Fibroblast of pulmonary artery (primary cell): ENCODE results near the gene INHBA.

Experiments
- DNase-seq: peaks from one replicate; pipeline ENCODE4 v3.0.0-alpha.2; 2010; ENCODE audit warnings: low read depth
- H3K4me3 ChIP-seq: replicated peaks from 2 replicates; pipeline ENCODE4 v1.5.1; 2011; ENCODE audit warnings: low read depth, mild to moderate bottlenecking, control low read depth, low read length, moderate library complexity
- CTCF ChIP-seq: IDR thresholded peaks from 2 replicates; pipeline ENCODE4 v1.5.1; 2011; ENCODE audit warnings: mild to moderate bottlenecking, control low read depth, low read length, inconsistent platforms; ENCODE audit errors: missing control alignments

INHBA gene

GRCh38 chr7:41698114-41698513 is 4.8 kb downstream of the INHBA start:
- no peak for TF ChIP-seq CTCF
- peak overlapping the region; percentile 62 for H3K4me3 ChIP-seq
- no peak for DNase-seq

- peak overlapping the region; percentile 54 for H3K4me3 ChIP-seq
- TF ChIP-seq CTCF = peak; percentile 83
- DNase-seq = peak; percentile 90
Measured at GRCh38 chr7:41696323-41696916, 6.5 kb downstream of the INHBA start.

GRCh38 chr7:41695661-41696322 is 7.1 kb downstream of the INHBA start:
- H3K4me3 ChIP-seq = peak overlapping the region; percentile 54
- TF ChIP-seq CTCF = no peak
- DNase-seq = peak; percentile 89

GRCh38 chr7:41694495-41694894 is 8.4 kb downstream of the INHBA start:
- no peak for DNase-seq
- H3K4me3 ChIP-seq = no peak overlapping the region
- no peak for TF ChIP-seq CTCF

GRCh38 chr7:41693150-41693997 is 9.5 kb downstream of the INHBA start:
- peak; percentile 55 for TF ChIP-seq CTCF
- no peak overlapping the region for H3K4me3 ChIP-seq

GRCh38 chr7:41692251-41692650 is 10.6 kb downstream of the INHBA start:
- no peak for TF ChIP-seq CTCF
- DNase-seq = no peak
- H3K4me3 ChIP-seq = no peak overlapping the region

More at GRCh38 chr7:41693150-41693997, 9.5 kb downstream of the INHBA start:
- DNase-seq = peak; percentile 67
